ENCODE data around the gene RHOG.
A peak's percentile ranks its signal among the peaks of the same experiment; 100 is the strongest.

Gene RHOG

GRCh38 chr11:3840870-3841425 is at the start of gene RHOG:
TSS of gene RHOG (minus strand) at chr11:3840959. CDS start at chr11:3828138, 12,821 bp downstream.
- DNase-seq, result no peak

DNA sequence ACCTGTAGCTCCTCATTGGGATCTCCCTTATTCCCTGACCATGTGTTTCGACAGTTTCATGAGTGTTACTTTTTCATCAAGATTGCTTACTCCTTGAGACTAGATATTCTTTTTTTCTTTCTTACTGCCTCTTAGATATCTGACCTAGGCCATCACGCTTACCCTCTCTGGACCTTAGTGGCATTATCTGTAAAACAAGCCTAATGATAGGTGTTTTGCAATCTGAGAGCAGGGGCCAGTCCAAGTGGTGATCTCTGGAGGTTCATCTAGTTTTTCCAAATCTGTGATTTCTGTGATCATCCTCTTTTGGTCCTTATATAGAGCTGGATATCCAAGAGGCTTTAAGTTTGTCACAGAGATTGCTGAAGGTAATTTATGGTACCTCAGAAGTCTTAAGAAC is 49.3 kb upstream of the RHOG start:
- DNase-seq, result no peak

DNA sequence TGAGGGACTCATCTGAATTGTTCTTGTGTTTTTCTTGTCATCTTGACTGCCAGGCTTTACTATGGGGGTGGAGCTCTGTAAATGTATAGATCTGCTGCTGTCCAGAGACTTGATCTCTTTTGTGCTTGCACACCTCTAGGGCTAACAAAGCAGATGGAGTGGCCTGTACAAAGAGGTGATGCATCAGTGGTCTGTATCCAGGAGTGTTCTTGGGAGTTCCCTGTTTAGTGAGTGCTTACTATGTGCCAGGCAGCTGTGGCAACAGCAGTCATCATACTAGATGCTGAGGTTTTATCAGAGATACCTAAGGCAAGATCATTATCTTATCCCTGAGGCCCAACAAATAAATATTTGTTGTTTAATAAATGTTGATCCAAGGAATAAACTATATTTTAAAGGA is 48.1 kb upstream of the RHOG start:
- DNase-seq, result no peak

DNA sequence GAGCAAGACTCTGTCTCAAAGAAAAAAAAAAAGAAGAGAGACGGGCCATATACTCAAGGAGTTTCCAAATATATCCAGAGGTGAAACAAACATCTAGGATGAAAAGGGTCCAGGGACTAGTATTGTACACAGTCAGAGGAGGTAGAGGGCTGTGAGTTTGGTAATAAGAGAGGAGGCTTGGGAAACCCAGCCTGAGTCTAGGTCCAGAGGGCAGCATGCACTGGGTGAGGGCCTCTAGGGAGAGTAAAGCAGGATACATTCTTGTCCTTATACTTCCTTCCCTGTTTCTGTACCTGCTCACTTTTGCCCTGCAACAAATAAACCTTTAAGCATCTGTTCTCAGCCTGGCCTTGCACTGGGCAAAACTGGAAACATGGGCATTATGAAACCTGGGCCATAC is 46.2 kb upstream of the RHOG start:
- no peak for DNase-seq

DNA sequence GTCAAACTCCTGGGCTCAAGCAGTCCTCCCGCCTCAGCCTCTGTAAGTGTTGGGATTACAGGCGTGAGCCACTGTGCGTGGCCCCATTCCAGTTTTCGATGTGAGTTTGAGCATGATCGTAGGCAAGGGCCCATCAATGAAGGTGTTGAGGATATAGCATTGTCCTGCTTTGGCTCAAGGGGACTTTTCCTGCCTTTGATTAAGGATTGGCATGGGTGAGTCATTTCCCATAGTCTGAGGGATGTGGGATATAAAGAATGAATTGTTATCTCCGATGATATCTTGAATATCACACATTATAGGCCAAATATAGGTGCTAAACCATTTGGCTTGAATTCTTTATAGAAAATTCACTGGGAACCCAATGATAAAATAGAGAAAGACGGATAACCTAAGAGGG is 45.1 kb upstream of the RHOG start:
- no peak for DNase-seq

- DNase-seq, result peak; percentile 38
Measured at GRCh38 chr11:3882655-3883054, 41.9 kb upstream of the RHOG start.

GRCh38 chr11:3880724-3881123 is 40.0 kb upstream of the RHOG start:
- no peak for DNase-seq

DNA sequence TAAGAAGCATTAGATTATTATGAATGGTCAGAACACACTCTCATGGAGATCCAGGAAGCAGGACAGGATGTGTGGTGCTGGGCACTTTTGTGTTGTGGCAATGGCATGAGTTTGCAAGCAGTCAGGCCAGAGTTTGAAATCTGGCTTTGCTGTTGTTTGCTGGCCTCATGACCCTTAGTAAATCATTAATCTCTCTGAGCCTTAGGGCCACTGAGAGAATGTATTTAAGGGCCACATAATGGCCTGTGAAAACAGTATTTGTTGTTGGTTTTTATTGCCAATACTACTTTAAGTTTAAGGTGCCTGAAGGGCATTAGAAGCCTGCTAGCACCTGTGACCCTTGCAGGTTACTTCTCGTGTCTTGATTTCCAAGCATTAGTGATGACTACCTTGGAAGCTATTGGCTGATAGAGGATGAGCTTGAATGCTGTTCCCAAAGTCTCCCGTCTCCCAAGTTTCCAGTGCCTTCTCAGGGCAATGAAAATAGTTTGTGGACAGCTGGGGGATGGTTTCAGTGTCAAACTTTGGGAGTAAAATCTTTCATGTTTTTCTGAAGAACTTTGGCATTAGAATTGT is 39.3 kb upstream of the RHOG start:
- no peak for DNase-seq

DNA sequence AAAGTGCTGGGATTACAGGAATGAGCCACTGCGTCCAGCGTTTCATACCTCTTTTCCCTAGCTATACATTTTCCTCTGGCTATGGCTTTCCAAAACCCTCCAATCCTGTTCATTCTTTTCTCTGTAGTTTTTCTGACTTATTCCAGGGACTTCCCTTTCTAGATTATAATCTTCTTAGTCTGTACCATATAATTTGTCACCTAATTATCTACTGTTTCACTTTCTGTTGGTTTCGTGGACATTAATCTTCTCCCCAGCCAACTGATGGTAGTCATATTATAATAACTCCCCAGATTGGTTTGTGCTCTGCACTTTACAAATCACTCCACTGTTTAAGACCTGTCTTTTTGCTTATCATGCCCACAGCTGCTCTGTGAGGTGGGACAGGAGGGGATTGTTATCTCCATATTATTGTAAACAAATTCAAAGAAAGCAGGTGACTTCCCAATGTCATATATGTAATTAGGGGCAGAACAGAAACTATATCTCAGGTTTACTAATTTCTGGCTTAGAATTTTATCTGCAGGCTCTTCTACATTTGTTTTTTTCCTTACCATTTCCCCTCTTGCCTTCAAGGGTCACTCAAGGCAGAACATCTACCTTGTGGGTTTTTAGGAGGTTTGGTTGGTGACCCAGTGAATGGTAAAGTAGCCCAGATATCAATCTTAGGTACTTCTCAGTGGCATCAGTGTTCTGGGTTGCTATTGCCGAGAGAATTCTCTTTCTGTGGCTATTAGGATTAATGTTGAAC is 38.6 kb upstream of the RHOG start:
- no peak for DNase-seq

- no peak for DNase-seq
Measured at GRCh38 chr11:3878258-3878584, 37.5 kb upstream of the RHOG start.

DNA sequence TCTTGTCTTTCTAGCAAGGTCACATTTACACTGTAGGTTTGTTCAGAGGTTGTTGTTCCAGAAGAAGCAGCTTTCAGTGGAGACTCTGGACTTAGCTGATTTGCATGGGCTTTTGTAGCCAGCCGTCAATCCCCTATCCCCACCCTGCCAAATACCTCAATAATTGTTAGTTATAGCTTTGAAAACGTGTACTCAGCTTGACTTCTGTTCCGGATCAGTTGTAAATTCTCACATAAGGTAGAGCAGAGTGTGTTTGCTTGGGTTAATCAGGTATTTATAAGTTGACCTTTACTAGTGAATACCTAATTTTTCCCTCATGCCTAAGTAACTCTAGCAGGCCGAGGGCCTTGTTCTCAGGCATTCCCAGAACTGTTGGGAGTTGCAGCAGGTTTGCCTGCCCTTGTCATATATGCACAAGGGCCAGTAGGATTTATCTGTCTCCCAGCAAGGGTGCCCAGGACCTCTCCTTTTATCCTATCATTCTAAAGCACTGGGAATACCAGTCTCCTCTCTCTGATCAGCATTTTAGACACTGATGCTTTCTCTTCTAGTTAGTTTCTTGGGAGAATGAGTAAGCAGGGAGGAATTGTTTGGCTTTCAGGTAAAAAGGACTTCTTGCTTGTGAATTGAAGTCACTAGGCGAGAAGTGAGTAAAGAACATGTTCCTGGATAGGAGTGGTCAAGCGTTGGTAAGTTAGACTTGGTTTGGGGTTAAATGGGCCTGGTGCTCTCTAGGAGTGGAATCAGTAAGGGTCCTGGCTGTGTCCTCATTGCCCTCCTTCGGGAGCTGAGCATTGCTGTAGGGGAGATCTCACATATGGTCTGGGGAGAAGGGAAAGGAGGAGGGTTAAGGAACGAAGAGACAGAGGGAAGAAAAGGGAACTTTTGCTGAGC is 36.9 kb upstream of the RHOG start:
- no peak for DNase-seq

DNA sequence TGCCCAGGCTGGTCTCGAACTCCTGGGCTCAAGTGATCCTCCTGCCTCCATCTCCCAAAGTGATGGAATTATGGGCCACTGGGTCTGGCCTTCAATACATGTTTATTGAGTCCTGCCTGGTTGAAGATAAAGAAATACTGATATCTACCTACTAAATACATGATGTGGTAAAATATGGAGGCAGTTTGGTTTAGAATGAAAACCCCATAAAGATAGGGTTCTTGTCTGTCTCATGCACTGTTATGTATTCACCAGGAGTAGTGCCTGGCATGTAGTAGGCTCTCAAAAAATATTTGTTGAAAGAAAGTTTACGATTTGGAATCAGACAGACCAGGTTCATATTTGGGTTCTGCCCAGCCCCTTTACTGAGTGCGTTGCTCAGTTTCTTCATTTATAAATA is 35.9 kb upstream of the RHOG start:
- DNase-seq, result no peak

- DNase-seq, result no peak
Measured at GRCh38 chr11:3873712-3874349, 33.1 kb upstream of the RHOG start.

GRCh38 chr11:3867209-3868091 is 26.7 kb upstream of the RHOG start:
- no peak for DNase-seq

DNA sequence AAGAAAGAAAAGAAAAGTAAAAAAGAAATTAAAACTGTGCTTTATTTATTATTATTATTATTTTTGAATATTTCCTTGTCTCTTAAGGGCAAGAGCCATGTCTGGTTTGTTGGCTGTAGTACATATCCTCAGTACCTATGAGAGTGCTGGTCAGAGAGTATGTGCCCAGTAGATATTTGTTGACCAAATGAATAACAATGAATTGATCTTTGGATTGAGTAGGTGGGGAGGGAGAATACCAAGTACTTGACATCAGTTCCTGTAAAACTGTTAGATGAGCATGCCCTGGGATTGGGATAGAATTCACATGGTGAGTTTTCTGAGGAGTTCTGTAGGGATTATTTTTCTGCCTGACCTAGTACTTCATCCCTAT is 26.1 kb upstream of the RHOG start:
- no peak for DNase-seq

DNA sequence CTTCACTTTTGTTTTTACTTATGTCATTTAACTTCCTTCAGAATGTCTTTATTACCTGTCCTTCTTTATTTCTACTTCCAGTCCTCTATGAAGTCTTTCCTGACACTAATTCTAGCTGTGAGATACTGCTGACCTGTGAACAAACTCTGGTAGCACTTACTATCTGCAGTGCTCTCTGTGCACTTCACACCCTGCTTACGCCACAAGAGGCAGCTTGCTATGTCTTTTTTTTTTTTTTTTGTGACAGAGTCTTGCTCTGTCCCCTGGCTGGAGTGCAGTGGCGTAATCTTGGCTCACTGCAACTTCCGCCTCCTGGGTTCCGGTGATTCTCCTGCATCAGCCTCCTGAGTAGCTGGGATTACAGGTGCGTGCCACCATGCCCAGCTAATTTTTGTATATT is 25.4 kb upstream of the RHOG start:
- peak; percentile 32 for DNase-seq

GRCh38 chr11:3865388-3866193 is 24.8 kb upstream of the RHOG start:
- no peak for DNase-seq

DNA sequence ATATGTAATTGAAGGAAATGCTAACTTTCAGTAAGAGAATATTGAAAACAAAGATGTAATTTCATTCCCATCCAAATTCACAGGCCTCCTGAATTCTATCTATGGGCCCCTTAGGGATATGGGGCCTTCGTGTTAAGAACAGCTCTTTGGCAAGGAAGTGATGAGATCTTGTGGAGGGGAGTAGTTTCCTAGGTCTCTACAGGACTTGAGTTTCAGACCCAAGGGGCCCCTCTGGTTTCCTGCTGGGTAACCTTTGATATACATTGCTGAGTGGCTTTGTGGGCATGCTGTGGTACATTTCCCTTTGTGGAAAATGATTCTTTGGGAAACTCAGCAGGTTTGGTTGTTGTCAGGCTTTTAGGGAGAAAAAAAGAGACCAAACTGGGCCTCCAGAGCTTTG is 20.9 kb upstream of the RHOG start:
- no peak for DNase-seq

DNA sequence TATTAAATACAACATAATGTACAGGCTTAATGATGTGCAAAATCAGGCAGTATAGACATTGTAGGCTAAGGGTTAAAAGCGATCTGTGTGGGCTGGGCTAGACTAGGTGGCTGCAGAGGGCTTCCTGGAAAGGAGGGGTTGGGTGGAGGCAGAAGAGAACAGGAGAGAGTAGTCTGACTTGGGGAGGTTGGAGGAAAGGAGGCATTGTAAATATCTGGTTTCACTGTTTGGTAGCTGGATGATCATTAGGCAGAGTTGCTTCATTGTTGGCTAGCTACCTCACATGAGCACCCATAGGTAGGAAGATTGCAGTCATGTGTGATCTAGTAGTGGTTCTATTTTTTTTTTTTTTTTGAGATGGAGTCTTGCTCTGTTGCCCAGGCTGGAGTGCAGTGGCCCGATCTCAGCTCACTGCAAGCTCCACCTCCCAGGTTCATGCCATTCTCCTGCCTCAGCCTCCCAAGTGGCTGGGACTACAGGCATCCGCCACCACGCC is 20.2 kb upstream of the RHOG start:
- peak; percentile 55 for DNase-seq

DNA sequence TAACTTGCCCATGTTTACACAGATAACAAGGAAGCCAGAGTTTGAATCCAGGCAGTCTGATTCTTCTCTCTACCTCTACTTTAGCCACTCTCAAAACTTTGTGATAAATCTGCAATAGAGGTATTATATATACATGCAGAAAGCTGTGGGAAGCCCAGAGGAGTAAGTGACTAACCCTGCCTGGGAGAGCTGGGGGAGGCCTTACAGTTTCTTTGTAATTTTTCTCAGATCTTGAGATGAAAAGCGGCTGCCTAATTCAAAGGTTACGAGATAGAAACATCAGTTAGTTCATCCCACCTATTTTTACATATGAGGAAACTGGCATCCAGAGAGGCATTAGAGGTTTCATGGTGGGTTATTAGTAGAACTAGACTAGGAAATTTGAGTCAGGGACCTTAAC is 19.6 kb upstream of the RHOG start:
- no peak for DNase-seq

- DNase-seq, result peak; percentile 43
Measured at GRCh38 chr11:3859373-3859881, 18.7 kb upstream of the RHOG start.
